Upper lobe of right lung (tissue), 1 donor: Measurements from ENCODE around the gene ENDOG. TPM values are rescaled to one million over a fixed set of nuclear protein-coding genes. Genes with fewer than 3 reads are reported as not detected.

Source experiments
- ATAC-seq: fragments of 200-7000 bp; cut with Tn5 transposase; one replicate; pipeline ENCODE4 v1.9.1; 2020; ENCODE audit warnings: mild to moderate bottlenecking, moderate library complexity
- DNase-seq: peaks from one replicate; pipeline ENCODE4 v3.0.0-alpha.2; 2020
- H3K27ac ChIP-seq: fragments of 200-600 bp; one replicate; pipeline ENCODE4 v1.8.0; 2022
- H3K27me3 ChIP-seq: fragments of 200-600 bp; one replicate; pipeline ENCODE4 v1.8.0; 2022; ENCODE audit warnings: mild to moderate bottlenecking
- H3K36me3 ChIP-seq: fragments of 200-600 bp; one replicate; pipeline ENCODE4 v1.8.0; 2022
- H3K4me1 ChIP-seq: fragments of 200-600 bp; one replicate; pipeline ENCODE4 v1.8.0; 2022
- H3K4me3 ChIP-seq: fragments of 200-600 bp; one replicate; pipeline ENCODE4 v1.8.0; 2022; ENCODE audit warnings: mild to moderate bottlenecking
- H3K9me3 ChIP-seq: fragments of 200-600 bp; one replicate; pipeline ENCODE4 v1.8.0; 2022
- intact Hi-C: fragments of 100-400 bp; cut with DNase I; formaldehyde crosslinking; loops from one replicate; pipeline ENCODE4 v1.11.0; 2022
- total RNA-seq: library from RNA; stranded (reverse); fragmentation: NEBNext Ultra II Directional; extraction: Animal tissue kit (Norgen Biotek cat#: 25700); gene quantifications from one replicate; pipeline ENCODE4 v1.2.1, GENCODE V29; 2021
- TF ChIP-seq, protein P1 (sequence below): fragments of 200-600 bp; IDR thresholded peaks from one replicate; pipeline ENCODE4 v1.8.0; 2022; ENCODE audit warnings: antibody characterized with exemption
- donor health status: DM: no; HTN: yes; CAD: no; lungs with severe emphysema.

ENDOG gene
- total RNA-seq, 1 donor from 2014 or later: 18.6 TPM

DNA sequence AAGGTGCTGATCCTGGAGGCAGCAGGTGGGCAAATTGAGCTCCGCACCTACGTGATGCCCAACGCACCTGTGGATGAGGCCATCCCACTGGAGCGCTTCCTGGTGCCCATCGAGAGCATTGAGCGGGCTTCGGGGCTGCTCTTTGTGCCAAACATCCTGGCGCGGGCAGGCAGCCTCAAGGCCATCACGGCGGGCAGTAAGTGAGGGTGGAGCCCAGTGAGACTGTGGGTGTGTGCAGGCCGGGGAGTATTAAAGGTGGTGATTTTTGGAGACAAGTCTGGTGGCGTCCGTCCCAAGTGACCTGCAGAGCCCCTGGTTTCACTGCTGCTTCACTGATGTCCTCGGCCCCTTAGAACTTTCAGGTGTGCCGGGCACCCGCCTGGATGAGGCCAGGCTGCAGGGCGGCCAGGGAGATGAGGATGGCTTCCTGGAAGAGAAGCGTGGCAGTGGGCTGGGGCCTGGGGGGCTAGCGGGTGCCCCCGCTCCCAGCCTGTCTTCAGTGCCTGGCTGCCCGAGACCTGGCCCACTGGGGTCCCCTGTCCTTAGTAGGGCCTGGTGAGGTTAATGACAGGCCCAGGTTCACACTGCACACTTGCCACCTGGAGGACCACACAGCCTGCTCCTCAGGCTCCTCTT lies 4.2 kb downstream of the ENDOG start:
- intact Hi-C loops: no loop called here
- peaks cover 48% of the 10 kb centered on the region for H3K36me3 ChIP-seq
- no peak overlapping the region for H3K27ac ChIP-seq
- ATAC-seq (no peak), DNase-seq (no peak)
- TF ChIP-seq, protein P1, sequence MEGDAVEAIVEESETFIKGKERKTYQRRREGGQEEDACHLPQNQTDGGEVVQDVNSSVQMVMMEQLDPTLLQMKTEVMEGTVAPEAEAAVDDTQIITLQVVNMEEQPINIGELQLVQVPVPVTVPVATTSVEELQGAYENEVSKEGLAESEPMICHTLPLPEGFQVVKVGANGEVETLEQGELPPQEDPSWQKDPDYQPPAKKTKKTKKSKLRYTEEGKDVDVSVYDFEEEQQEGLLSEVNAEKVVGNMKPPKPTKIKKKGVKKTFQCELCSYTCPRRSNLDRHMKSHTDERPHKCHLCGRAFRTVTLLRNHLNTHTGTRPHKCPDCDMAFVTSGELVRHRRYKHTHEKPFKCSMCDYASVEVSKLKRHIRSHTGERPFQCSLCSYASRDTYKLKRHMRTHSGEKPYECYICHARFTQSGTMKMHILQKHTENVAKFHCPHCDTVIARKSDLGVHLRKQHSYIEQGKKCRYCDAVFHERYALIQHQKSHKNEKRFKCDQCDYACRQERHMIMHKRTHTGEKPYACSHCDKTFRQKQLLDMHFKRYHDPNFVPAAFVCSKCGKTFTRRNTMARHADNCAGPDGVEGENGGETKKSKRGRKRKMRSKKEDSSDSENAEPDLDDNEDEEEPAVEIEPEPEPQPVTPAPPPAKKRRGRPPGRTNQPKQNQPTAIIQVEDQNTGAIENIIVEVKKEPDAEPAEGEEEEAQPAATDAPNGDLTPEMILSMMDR: no peak
- H3K4me1 ChIP-seq: peaks cover 11% of the 10 kb centered on the region
- no peak overlapping the region for H3K4me3 ChIP-seq
- no peaks in the 10 kb centered on the region for H3K9me3 ChIP-seq
- no peaks in the 10 kb centered on the region for H3K27me3 ChIP-seq

GRCh38 chr9:128823362-128823902 lies 5.1 kb downstream of the ENDOG start:
- Histone ChIP-seq H3K27me3 (no peaks in the 10 kb centered on the region), H3K4me1 (peaks cover 11% of the 10 kb centered on the region), H3K27ac (no peak overlapping the region), H3K9me3 (no peaks in the 10 kb centered on the region), H3K36me3 (peaks cover 48% of the 10 kb centered on the region), H3K4me3 (no peak overlapping the region)
- no peak for DNase-seq
- no peak for ATAC-seq
- intact Hi-C loops: no loop called here
- TF ChIP-seq, protein P1: no peak

DNA sequence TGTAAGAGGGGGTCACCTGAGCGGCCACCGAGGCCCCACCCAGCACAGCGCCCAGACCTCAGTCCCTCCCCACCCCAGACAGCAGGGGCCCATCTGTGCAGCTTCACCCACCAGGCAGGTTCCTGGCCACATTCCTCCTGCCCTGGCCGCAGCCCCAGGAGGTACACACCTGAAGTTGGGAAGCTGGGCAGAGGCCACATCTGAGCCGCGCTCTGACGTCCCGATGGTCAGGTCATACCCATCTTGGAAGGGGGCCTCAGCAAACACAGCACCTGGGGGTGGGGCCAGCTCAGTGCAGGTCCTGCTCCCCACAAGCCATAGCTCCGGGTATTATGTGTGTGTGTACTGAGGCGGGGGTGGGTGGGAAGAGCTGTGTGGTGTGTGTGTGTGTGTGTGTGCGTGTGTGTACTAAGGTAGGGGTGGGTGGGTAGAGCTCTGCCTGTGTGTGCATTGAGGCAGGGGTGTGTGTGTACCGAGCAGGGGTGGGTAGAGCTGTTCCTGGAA lies 5.7 kb downstream of the ENDOG start:
- H3K4me3 ChIP-seq: no peak overlapping the region
- no peaks in the 10 kb centered on the region for H3K9me3 ChIP-seq
- H3K4me1 ChIP-seq: peaks cover 16% of the 10 kb centered on the region
- H3K27ac ChIP-seq: no peak overlapping the region
- no peak for ATAC-seq
- H3K36me3 ChIP-seq: peaks cover 48% of the 10 kb centered on the region
- DNase-seq: no peak
- intact Hi-C loops: no loop called here
- no peaks in the 10 kb centered on the region for H3K27me3 ChIP-seq
- TF ChIP-seq, protein P1: no peak

DNA sequence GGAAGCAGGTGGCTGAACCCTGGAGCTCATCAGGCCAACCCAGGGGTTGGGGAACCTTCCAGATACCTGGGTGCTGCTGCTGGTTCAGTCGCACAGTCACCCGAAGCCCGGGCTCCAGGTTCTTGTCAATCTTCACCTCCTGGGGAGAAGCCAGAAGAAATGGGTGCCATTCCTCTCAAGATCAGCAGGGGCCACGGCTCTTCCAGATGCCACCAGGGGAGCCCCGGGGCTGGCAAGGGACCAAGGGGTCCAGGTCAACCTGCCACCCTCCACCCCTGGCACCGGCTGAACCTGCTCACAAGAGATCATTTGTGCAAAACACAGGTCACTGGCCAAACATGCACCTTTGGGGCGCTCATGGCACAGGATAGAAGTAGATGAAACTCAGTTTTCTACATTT lies 6.6 kb downstream of the ENDOG start:
- Histone ChIP-seq H3K27ac (no peak overlapping the region), H3K9me3 (no peaks in the 10 kb centered on the region), H3K27me3 (no peaks in the 10 kb centered on the region), H3K4me1 (peaks cover 8% of the 10 kb centered on the region), H3K4me3 (no peak overlapping the region), H3K36me3 (peaks cover 48% of the 10 kb centered on the region)
- DNase-seq (no peak), ATAC-seq (no peak)
- TF ChIP-seq, protein P1: no peak
- intact Hi-C loops: no loop called here

GRCh38 chr9:128825923-128826700 lies 7.8 kb downstream of the ENDOG start:
- Histone ChIP-seq H3K9me3 (no peaks in the 10 kb centered on the region), H3K27me3 (no peaks in the 10 kb centered on the region), H3K4me3 (no peak overlapping the region), H3K27ac (no peak overlapping the region), H3K36me3 (peaks cover 48% of the 10 kb centered on the region), H3K4me1 (peaks cover 7% of the 10 kb centered on the region)
- intact Hi-C loops: no loop called here
- ATAC-seq (no peak), DNase-seq (no peak)
- TF ChIP-seq, protein P1: no peak
